OCI-LY1 (cell line): ENCODE measurements around the gene ADCY2.

Experiments
- EZH2 ChIP-seq: fragments of 200-600 bp; sonication (generic), shearing (Covaris generic); IDR thresholded peaks from 2 replicates; pipeline ENCODE4 v1.8.0; 2017; ENCODE audit warnings: borderline replicate concordance, mixed run types, mild to moderate bottlenecking, antibody characterized with exemption, low read length, moderate library complexity, mixed read lengths
- TF ChIP-seq, protein P1 (sequence below): fragments of 200-600 bp; sonication (generic), shearing (Covaris generic); IDR thresholded peaks from 2 replicates; pipeline ENCODE4 v1.5.1; 2017; ENCODE audit warnings: mild to moderate bottlenecking, antibody characterized with exemption, low read length, moderate library complexity, mixed read lengths

DNA sequence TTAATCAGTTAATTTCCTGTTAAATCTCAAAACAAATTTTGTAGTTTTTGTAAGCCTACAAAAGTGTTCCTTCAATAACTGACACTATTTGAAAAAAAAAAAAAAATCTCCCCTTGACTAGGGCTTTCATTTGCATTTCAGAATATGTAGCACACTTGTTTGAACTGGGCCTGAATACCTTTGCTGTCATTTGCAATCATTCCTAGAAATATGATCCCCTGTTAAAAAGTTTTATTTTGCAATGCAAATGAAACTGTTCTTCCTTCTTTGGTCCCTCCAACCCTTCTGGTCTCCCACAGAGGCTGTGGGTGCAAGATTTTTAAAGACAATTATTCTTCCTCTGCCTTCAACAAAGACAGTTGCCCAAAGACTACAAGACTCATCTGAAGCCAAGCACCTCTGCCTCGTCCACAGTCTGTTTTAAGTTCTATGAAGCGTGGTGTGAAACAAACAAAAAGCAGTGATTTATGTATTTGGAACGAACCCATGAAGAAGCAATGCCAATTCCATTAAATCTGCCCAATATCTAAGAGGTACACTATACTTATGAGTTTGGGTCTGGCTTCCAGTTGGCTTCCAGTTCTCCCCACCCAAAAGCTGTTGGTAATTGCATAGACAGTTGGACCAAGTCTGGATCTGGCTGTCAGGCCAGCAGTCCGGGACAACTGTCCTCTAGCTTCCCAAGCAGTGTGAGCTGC is 388.9 kb downstream of the ADCY2 start:
- TF ChIP-seq, protein P1, sequence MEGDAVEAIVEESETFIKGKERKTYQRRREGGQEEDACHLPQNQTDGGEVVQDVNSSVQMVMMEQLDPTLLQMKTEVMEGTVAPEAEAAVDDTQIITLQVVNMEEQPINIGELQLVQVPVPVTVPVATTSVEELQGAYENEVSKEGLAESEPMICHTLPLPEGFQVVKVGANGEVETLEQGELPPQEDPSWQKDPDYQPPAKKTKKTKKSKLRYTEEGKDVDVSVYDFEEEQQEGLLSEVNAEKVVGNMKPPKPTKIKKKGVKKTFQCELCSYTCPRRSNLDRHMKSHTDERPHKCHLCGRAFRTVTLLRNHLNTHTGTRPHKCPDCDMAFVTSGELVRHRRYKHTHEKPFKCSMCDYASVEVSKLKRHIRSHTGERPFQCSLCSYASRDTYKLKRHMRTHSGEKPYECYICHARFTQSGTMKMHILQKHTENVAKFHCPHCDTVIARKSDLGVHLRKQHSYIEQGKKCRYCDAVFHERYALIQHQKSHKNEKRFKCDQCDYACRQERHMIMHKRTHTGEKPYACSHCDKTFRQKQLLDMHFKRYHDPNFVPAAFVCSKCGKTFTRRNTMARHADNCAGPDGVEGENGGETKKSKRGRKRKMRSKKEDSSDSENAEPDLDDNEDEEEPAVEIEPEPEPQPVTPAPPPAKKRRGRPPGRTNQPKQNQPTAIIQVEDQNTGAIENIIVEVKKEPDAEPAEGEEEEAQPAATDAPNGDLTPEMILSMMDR = no peak
- TF ChIP-seq EZH2 = no peak
